T-helper 9 cell (primary cell): ENCODE measurements around the gene HEPACAM.

Source experiments
- DNase-seq: peaks from one replicate; pipeline ENCODE4 v3.0.0-alpha.2; 2020

Gene HEPACAM

GRCh38 chr11:124942466-124943253 is 6.8 kb upstream of the HEPACAM start:
- no peak for DNase-seq

DNA sequence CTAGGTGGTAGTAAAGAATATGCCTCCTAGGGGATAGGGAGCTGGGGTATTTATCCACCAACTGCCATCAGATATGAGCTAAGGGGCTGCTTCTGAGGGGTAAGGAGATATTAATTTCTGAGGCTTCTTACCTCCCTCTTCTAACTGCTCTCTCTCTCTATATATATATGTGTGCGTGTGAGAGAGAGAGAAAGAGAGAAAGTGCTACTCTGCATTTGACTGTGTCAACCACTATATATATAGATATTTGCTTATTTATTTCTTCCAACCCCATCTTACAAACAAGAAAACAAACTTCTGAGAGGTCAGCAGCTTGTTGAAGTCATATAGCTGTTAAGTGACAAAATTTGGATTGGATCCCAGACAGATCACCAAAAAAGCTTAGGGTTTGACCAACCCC is 5.9 kb upstream of the HEPACAM start:
- no peak for DNase-seq

- DNase-seq: no peak
Measured at GRCh38 chr11:124938970-124939369, 3.1 kb upstream of the HEPACAM start.

GRCh38 chr11:124938206-124938765 is 2.4 kb upstream of the HEPACAM start:
- no peak for DNase-seq

GRCh38 chr11:124937336-124937935 is 1.6 kb upstream of the HEPACAM start:
- DNase-seq: no peak

DNA sequence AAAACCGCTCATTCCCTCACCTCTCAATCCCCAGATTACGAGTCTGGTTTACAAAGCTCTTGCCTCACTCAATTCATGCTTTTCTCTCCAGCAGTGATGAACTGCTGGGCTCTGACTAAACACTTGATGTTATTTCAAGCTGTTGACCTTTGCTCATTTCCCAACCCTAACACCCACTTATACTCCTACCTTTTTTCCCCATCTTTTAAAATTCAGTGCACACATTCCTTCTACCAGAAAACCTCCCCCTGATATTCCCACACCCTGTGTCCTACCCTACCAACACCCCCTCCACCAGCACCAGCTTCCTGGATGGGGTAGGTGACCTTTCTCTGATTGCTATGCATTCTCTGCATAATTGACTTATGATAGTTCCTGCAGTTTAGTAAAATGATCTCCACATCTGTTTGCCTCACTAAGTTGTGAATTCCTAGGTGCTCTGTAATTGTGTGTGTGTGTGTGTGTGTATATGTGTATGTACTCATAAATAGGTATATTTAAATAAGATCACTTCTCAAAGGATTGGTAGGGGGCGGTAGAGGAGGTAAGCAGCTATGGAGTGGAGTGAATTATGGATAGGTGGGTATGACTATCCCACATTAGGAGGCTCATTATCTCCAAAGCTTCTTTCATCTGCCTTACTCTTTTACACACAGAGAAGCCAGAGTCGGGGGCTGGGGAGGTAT is 842 bp downstream of the HEPACAM start:
- no peak for DNase-seq

DNA sequence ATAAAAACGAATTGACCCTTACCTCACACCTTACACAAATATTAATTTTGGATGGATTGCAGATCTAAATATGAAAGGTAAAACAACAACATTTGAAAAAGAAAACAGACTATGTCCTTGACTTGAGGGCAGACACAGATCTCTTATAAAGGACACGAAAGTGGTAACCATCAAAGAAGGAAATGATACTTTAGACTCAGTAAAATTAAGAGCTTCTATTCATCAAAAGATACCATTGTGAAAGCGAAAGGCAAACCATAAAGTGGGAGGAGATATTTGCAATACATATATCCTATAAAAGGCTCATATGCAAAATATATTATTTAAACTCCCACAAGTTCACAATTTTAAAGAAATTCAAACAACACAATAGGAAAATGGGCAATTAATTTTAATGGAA is 5.0 kb downstream of the HEPACAM start:
- DNase-seq: no peak

GRCh38 chr11:124928942-124929665 is 6.7 kb downstream of the HEPACAM start:
- no peak for DNase-seq

GRCh38 chr11:124923296-124923695 is 12.6 kb downstream of the HEPACAM start:
- DNase-seq: no peak

- DNase-seq: no peak
Measured at GRCh38 chr11:124922831-124923230, 13.0 kb downstream of the HEPACAM start.

DNA sequence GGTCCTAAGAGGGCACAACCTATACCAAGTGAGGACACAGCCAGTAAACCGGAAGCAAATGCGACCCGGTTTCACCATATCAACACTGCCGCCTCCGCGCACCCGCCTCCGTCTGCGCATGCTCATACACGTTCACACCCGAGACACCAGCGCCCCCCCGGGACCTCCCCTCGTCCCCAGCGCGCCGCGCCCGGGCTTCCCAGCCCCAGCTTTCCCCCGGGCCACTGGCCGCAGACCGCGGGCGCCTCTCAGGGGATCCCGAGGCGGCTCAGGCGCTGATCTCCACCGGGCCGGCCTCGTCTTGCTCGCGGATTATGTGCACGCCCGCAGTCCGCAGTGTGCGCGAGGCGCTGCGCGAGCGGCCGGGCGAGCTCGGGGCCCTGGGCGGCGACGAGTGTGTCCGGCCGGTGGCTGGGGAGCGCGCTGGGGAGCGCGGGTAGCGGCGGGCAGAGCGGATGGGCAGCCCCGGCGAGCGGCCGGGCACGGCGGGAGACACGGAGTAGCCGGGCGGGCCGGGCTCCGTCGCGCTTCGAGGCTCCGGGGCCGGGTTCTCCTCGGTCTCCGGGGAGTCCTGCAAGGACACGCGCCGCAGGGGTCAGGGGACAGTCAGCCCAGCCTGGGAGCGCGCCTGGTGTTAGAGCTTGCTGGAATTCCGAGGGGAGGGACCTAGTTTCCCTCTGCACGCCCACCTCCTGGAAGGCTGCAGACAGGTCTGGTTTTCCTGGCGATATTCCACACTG is 14.8 kb downstream of the HEPACAM start:
- DNase-seq: peak; percentile 46

DNA sequence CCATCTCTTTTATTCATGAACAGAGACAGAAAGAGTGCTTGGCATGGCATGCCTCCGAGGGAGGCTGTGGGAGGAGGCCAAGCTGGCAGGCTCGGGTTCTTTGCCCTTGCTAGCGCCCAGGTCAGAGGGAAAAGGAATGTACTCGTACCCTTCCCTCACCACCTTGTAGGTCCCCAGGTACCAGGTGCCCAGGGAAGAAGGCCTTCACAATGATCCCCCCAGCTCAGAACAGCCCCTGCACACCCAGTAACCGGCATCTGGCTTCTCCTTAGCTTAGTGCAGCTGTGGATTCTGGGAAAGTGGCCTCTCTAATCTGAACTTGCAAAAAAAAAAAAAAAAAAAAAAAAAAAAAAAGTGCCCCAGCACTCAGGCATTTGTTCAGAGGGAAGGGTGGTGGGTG is 15.5 kb downstream of the HEPACAM start:
- DNase-seq: no peak

DNA sequence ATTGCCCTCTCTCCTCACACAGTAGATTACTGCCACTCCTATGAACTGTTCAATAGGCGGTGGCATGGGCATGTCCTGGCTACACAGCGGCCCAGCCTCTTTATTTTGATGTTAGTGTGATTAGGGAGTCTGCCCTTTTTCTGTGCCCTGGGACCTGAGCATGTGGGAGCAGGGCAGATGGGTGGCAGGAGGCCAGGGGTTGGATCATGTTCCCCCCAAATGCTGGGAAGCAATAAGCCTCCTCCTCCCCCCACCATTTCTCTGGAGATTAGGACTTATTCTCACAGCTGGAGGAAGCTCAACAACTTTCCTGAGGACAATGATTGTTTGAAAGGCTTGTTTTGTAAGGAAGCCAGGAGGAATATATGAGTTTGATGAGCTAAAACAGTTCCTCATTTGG is 15.9 kb downstream of the HEPACAM start:
- DNase-seq: no peak

GRCh38 chr11:124918950-124919349 is 16.9 kb downstream of the HEPACAM start, which contains the start of gene HEPN1:
Gene HEPN1, plus strand, starts transcription at chr11:124919250.
- DNase-seq: no peak

DNA sequence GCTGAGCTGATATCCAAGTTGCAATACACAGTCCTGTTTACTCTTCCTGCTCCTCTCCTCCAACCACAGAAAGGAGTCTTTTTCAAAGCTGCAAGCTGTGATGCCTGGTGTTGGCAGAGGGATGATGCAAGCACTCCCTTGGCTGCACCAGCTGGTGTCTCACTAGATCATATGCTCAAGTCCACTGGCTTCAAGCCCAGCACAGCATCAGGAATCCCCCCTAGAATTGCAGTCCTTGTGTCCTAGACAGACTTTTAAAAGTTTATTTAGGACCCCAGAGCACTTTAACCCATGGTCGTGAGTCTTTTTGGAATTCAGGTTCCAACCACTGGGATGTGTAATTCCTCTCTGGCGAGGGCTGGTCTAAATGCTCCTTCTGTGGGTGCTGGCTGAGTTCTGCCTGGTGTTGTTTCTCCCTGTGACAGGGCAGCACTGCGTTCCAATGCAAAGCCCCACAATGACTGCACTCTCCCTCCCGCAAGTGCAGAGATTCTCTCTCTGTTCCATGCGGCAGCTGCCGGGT is 18.7 kb downstream of the HEPACAM start:
- no peak for DNase-seq

DNA sequence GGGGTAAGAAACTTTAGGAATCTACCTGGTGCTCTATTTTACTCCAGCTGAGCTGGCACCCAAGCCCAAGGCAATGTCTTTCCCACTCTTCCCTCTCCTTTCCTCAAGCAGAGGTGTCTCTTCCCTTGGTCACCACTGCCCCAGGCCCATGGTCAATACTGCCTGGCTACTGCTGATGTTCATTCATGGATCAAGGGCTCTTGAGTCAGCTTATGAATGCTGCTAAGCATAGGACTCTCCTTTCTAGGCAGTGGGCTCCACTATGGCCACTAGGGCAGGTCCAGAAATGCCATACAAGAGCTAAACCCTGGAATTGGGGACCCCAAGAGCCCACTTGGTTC is 19.5 kb downstream of the HEPACAM start:
- no peak for DNase-seq

DNA sequence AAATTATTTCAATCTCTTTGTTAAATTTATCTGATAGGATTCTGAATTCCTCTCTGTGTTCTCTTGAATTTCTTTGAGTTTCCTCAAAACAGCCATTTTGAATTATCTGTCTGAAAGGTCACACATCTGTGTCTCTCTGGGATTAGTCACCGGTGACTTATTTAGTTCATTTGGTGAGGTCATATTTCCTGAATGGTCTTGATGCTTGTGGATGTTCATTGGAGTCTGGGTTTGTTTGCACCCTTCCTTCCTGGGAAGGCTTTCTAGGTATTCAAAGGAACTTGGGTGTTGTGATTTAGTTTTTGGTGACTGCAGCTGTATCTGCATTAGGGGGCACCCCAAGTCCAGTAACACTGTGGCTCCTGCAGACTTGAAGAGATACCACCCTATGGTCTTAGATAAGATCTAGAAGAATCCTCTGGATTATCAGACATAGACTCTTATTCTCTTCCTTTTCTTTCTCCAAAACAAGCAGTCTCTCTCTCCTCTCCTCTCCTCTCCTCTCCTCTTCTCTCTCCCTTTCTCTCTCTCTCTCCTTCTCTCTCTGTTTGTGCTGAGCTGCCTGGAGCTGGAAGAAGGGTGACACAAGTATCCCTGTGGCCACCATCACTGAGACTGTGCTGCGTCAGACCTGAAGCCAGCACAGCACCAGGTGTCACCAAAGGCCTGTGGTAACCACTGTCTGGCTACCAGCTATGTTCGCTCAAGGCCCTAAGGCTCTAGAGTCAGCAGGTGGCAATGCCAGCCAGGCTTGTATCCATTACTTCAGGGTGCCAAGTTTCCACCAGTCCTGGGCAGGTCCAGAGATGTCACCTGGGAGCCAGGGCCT is 20.1 kb downstream of the HEPACAM start:
- no peak for DNase-seq

DNA sequence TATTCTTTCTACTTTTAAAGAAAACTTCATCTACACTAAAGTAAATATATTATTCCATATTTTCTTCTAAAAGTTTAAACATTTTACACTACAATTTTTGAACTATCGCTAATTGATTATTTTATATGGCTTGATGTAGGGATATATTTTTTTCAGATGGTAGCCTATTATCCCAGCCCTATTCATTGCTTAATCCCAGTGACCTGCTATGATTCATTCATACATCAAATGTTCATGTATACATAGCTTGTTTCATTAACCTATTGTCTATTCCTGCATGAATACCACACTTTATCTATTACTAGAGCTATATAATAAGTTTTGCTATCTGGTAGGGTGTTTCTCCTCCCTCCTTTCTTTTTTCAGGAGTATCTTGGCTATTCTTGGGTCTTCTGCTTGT is 33.2 kb downstream of the HEPACAM start:
- DNase-seq: no peak

DNA sequence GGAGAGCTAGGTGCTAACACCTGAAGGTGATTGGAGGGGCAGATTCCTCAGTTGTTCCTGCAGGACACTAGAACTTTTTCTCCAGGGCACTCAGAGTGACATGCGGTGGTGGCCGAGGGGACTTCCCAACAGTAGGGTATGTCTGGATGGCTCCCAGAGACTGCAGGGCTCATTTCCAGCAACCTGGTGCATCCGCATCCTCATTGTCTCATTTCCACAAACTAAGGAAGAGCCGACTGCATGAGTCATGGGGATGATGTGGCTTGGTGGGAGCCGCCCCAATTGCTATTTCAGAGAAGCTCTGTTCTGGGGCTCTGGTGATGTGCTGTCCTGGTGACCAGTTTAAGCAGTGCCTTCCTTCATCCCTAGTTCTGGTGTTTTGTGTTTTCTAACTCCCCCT is 35.4 kb downstream of the HEPACAM start:
- DNase-seq: no peak

DNA sequence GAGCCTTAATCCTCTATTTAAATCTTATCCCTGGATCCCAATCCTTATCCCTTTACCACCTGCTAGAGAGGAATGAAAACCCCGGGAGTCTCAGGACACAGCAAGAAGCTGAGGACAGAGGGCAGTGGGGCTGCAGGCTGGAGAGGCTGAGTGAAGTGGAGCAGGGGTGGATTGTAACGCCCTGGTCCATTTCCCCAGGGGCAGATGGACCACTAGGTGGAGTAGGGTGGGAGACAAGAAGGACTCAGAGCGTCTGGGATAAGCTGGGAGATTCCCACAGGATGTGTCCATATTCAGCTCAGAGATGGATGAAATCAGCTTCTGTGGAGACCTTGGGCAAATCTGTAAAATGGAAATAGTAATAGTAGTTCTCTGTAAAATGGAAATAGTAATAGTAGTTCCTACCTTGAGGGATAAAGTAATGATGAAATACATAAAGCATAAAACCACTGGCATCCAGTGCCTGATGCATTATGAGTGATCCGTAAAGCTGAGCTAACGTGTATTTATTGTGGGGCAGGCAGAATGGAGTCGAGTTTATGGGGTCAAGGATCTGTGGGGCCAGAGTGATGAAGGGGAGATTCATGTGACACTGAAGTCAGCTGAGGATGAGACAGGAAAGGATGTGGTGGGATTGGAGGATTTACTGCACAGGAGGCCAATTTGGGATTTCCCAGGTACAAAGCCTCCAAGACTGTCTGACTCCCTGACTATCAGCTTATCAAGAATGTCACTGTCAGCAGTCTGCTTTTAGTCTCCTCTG is 36.3 kb downstream of the HEPACAM start:
- no peak for DNase-seq
